Neural cell (in vitro differentiated cells): Measurements from ENCODE around the gene TPRG1. TPM values are rescaled to one million over a fixed set of nuclear protein-coding genes. Genes with fewer than 3 reads are reported as not detected.

Source experiments
- H2AFZ ChIP-seq: fragments of 200-600, 300-800 bp; sonication (generic), shearing (Covaris generic); 2 replicates; pipeline ENCODE4 v1.6.0; 2014; ENCODE audit warnings: low read depth, mild to moderate bottlenecking, antibody characterized with exemption, low read length, moderate library complexity
- H3F3A ChIP-seq: fragments of 200-600 bp; shearing (Covaris generic); 2 replicates; pipeline ENCODE4 v1.6.1; 2016; ENCODE audit warnings: mild to moderate bottlenecking, moderate library complexity, mixed read lengths, antibody characterized with exemption, low read length; ENCODE audit not compliant: insufficient read depth, poor library complexity, severe bottlenecking
- H3K27ac ChIP-seq: fragments of 200-600, 300-800 bp; sonication (generic), shearing (Covaris generic); 2 replicates; pipeline ENCODE4 v1.5.1; 2014; ENCODE audit warnings: mild to moderate bottlenecking, low read length, moderate library complexity
- H3K27me3 ChIP-seq: fragments of 300-800, 200-600 bp; sonication (generic), shearing (Covaris generic); 2 replicates; pipeline ENCODE4 v1.6.0; 2014; ENCODE audit warnings: mild to moderate bottlenecking, low read depth, low read length, moderate library complexity; ENCODE audit not compliant: insufficient read depth
- H3K36me3 ChIP-seq: fragments of 300-800, 200-600 bp; sonication (generic), shearing (Covaris generic); 2 replicates; pipeline ENCODE4 v1.5.1; 2014; ENCODE audit warnings: mild to moderate bottlenecking, antibody characterized with exemption, low read length, moderate library complexity; ENCODE audit not compliant: insufficient read depth
- H3K4me2 ChIP-seq: fragments of 300-800, 200-600 bp; sonication (generic), shearing (Covaris generic); 2 replicates; pipeline ENCODE4 v1.6.0; 2014; ENCODE audit warnings: mild to moderate bottlenecking, low read length
- H3K4me3 ChIP-seq: fragments of 300-800, 200-600 bp; sonication (generic), shearing (Covaris generic); 2 replicates; pipeline ENCODE4 v1.5.1; 2014; ENCODE audit warnings: mild to moderate bottlenecking, low read length, moderate library complexity
- H3K79me2 ChIP-seq: fragments of 200-600 bp; shearing (Covaris generic); replicated peaks from 2 replicates; pipeline ENCODE4 v1.6.0; 2014; ENCODE audit warnings: mild to moderate bottlenecking, low read length, moderate library complexity; ENCODE audit not compliant: insufficient read depth
- H3K9ac ChIP-seq: fragments of 300-800, 200-600 bp; sonication (generic), shearing (Covaris generic); 2 replicates; pipeline ENCODE4 v1.6.1; 2016; ENCODE audit warnings: mild to moderate bottlenecking, low read length, mixed read lengths
- H3K9me2 ChIP-seq: fragments of 200-600 bp; shearing (Covaris generic); 2 replicates; pipeline ENCODE4 v1.6.1; 2016; ENCODE audit warnings: mild to moderate bottlenecking, low read length, mixed read lengths; ENCODE audit not compliant: insufficient read depth
- H3K9me3 ChIP-seq: fragments of 200-600, 300-800 bp; sonication (generic), shearing (Covaris generic); 2 replicates; pipeline ENCODE4 v1.6.1; 2016; ENCODE audit warnings: mild to moderate bottlenecking, mixed run types, low read length, moderate library complexity, mixed read lengths
- H4K20me1 ChIP-seq: fragments of 200-600 bp; shearing (Covaris generic); 2 replicates; pipeline ENCODE4 v1.6.1; 2016; ENCODE audit warnings: mild to moderate bottlenecking, mixed run types; ENCODE audit not compliant: insufficient read depth
- CTCF ChIP-seq: fragments of 450-650 bp; IDR thresholded peaks from 2 replicates; pipeline ENCODE4 v1.5.1; 2014; ENCODE audit warnings: antibody characterized with exemption, mild to moderate bottlenecking, moderate library complexity; ENCODE audit not compliant: poor library complexity, severe bottlenecking
- EP300 ChIP-seq: fragments of 450-650 bp; conservative IDR thresholded peaks from 2 replicates; pipeline ENCODE4 v1.6.1; 2014; ENCODE audit warnings: antibody characterized with exemption, mild to moderate bottlenecking, moderate library complexity; ENCODE audit not compliant: poor library complexity, severe bottlenecking
- EZH2 ChIP-seq: fragments of 200-600, 300-800 bp; shearing (Covaris generic), sonication (generic); IDR thresholded peaks from 2 replicates; pipeline ENCODE4 v1.6.1; 2014; ENCODE audit warnings: antibody characterized with exemption, low read length, borderline replicate concordance, mild to moderate bottlenecking; ENCODE audit not compliant: insufficient read depth, poor library complexity, severe bottlenecking
- MXI1 ChIP-seq: fragments of 450-650 bp; conservative IDR thresholded peaks from 2 replicates; pipeline ENCODE4 v1.6.1; 2014; ENCODE audit warnings: antibody characterized with exemption, mild to moderate bottlenecking; ENCODE audit not compliant: poor library complexity, severe bottlenecking
- POLR2AphosphoS5 ChIP-seq: IDR thresholded peaks from 2 replicates; pipeline ENCODE4 v1.6.1; 2012
- RAD21 ChIP-seq: fragments of 450-650 bp; conservative IDR thresholded peaks from 2 replicates; pipeline ENCODE4 v1.6.1; 2014; ENCODE audit warnings: antibody characterized with exemption, mild to moderate bottlenecking, moderate library complexity
- REST ChIP-seq: IDR thresholded peaks from 2 replicates; pipeline ENCODE4 v1.6.1; 2012; ENCODE audit warnings: borderline replicate concordance
- SMC3 ChIP-seq: fragments of 450-650 bp; conservative IDR thresholded peaks from 2 replicates; pipeline ENCODE4 v1.6.1; 2014; ENCODE audit warnings: antibody characterized with exemption, mild to moderate bottlenecking, moderate library complexity; ENCODE audit not compliant: poor library complexity
- TAF1 ChIP-seq: IDR thresholded peaks from 2 replicates; pipeline ENCODE4 v1.6.1; 2012; ENCODE audit warnings: low read depth
- polyA plus RNA-seq: library from polyadenylated mRNA; depleted of rRNA; stranded (reverse); fragments of >200 nt; gene quantifications from 2 replicates; pipeline ENCODE4 v1.2.3, GENCODE V29; 2014

Gene TPRG1
- polyA plus RNA-seq, 1 donor from 2014 or later = 0.17 TPM

GRCh38 chr3:189368384-189368783 is 196.6 kb downstream of the TPRG1 start:
- Histone ChIP-seq H3K4me3 (no peak overlapping the region), H3K27me3 (no peaks in the 10 kb centered on the region), H3K4me2 (no peak overlapping the region), H3K79me2 (no peaks in the 10 kb centered on the region), H2AFZ (no peak overlapping the region), H3F3A (no peaks in the 10 kb centered on the region), H3K9ac (no peak overlapping the region), H3K27ac (no peak overlapping the region), H4K20me1 (no peaks in the 10 kb centered on the region), H3K9me3 (no peaks in the 10 kb centered on the region), H3K9me2 (no peaks in the 10 kb centered on the region), H3K36me3 (no peaks in the 10 kb centered on the region)
- TF ChIP-seq RAD21 = no peak
- no peak for TF ChIP-seq CTCF
- no peak for TF ChIP-seq TAF1
- TF ChIP-seq POLR2AphosphoS5 = no peak
- no peak for TF ChIP-seq SMC3
- TF ChIP-seq EZH2 = no peak
- no peak for TF ChIP-seq EP300
- TF ChIP-seq MXI1 = no peak

DNA sequence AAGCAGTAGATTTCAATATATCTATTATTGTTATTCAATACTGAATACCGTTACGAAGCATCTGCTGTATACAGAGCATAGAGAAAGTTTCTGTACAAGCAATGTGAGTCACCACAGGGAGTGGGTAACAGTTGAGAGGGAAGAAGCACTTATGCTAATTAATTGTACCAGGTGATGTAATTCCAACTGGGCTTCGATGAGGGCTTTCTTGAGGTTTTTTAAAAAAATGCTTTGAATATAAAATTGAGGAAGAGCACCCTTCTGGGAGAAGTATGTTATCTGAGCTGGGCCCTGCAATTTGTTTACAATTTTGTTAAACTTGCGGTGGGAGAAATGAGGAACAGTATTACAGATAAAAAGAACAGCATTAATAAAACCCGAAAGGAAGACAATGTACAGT is 197.9 kb downstream of the TPRG1 start:
- no peak overlapping the region for H3K4me2 ChIP-seq
- H2AFZ ChIP-seq = no peak overlapping the region

More for the DNA sequence above, 197.9 kb downstream of the TPRG1 start:
- Histone ChIP-seq H3K9me3 (no peaks in the 10 kb centered on the region), H3K36me3 (no peaks in the 10 kb centered on the region), H3K27me3 (no peaks in the 10 kb centered on the region), H3K27ac (no peak overlapping the region), H3K79me2 (no peaks in the 10 kb centered on the region), H4K20me1 (no peaks in the 10 kb centered on the region), H3F3A (no peaks in the 10 kb centered on the region), H3K9me2 (no peaks in the 10 kb centered on the region), H3K4me3 (no peak overlapping the region), H3K9ac (no peak overlapping the region)
- TF ChIP-seq EP300 (no peak), MXI1 (no peak), TAF1 (no peak), EZH2 (no peak), RAD21 (no peak), POLR2AphosphoS5 (no peak), REST (no peak), SMC3 (no peak), CTCF (no peak)
